Loucy (cell line): ENCODE results near the gene ST6GALNAC4.

Source experiments
- H2AFZ ChIP-seq: fragments of 200-600 bp; sonication (generic); 2 replicates; pipeline ENCODE4 v1.6.0; 2016; ENCODE audit warnings: antibody characterized with exemption, mild to moderate bottlenecking, low read length, moderate library complexity
- H3F3A ChIP-seq: fragments of 200-600 bp; 2 replicates; pipeline ENCODE4 v1.6.0; 2016; ENCODE audit warnings: antibody characterized with exemption, low read depth, mild to moderate bottlenecking
- H3K27me3 ChIP-seq: fragments of 200-600 bp; sonication (generic); 2 replicates; pipeline ENCODE4 v1.6.1; 2014; ENCODE audit warnings: low read length, mild to moderate bottlenecking; ENCODE audit not compliant: insufficient read depth, poor library complexity, severe bottlenecking
- H3K36me3 ChIP-seq: fragments of 200-600 bp; sonication (generic); 2 replicates; pipeline ENCODE4 v1.6.1; 2016; ENCODE audit warnings: low read length; ENCODE audit not compliant: insufficient read depth
- H3K4me1 ChIP-seq: fragments of 200-600 bp; sonication (generic); 2 replicates; pipeline ENCODE4 v1.5.1; 2014; ENCODE audit warnings: low read length, mild to moderate bottlenecking; ENCODE audit not compliant: insufficient read depth, poor library complexity, severe bottlenecking
- H3K4me2 ChIP-seq: fragments of 200-600 bp; sonication (generic); 2 replicates; pipeline ENCODE4 v1.6.0; 2014; ENCODE audit warnings: antibody characterized with exemption, low read length, low read depth, mild to moderate bottlenecking; ENCODE audit not compliant: poor library complexity, severe bottlenecking
- H3K4me3 ChIP-seq: fragments of 200-600 bp; sonication (generic); 2 replicates; pipeline ENCODE4 v1.5.1; 2014; ENCODE audit warnings: low read length, mild to moderate bottlenecking, mixed read lengths; ENCODE audit not compliant: poor library complexity, severe bottlenecking
- H3K79me2 ChIP-seq: fragments of 200-600 bp; sonication (generic); 2 replicates; pipeline ENCODE4 v1.6.1; 2014; ENCODE audit warnings: low read length; ENCODE audit not compliant: insufficient read depth
- H3K9ac ChIP-seq: fragments of 200-600 bp; sonication (generic); 2 replicates; pipeline ENCODE4 v1.6.0; 2014; ENCODE audit warnings: mild to moderate bottlenecking, low read depth, low read length, moderate library complexity; ENCODE audit not compliant: poor library complexity, severe bottlenecking
- H3K9me2 ChIP-seq: fragments of 200-600 bp; sonication (generic); replicated peaks from 2 replicates; pipeline ENCODE4 v1.6.1; 2016; ENCODE audit warnings: low read depth, low read length, mixed read lengths
- H3K9me3 ChIP-seq: fragments of 200-600 bp; sonication (generic); 2 replicates; pipeline ENCODE4 v1.6.1; 2014; ENCODE audit warnings: mild to moderate bottlenecking, antibody characterized with exemption, low read length, low read depth; ENCODE audit not compliant: insufficient read depth
- H4K20me1 ChIP-seq: fragments of 200-600 bp; sonication (generic); 2 replicates; pipeline ENCODE4 v1.6.0; 2014; ENCODE audit warnings: antibody characterized with exemption, low read length, mild to moderate bottlenecking; ENCODE audit not compliant: insufficient read depth, poor library complexity, severe bottlenecking
- EZH2phosphoT487 ChIP-seq: fragments of 200-600 bp; IDR thresholded peaks from 2 replicates; pipeline ENCODE4 v1.6.1; 2018; ENCODE audit warnings: antibody characterized with exemption, mild to moderate bottlenecking, moderate library complexity, borderline replicate concordance
- TF ChIP-seq, protein P1 (sequence below): fragments of 200-600 bp; sonication (generic); conservative IDR thresholded peaks from 2 replicates; pipeline ENCODE4 v1.5.1; 2014; ENCODE audit warnings: mild to moderate bottlenecking, antibody characterized with exemption, low read length

Gene ST6GALNAC4

GRCh38 chr9:127930231-127931091 is 13.6 kb upstream of the ST6GALNAC4 start, which contains the start of gene PIP5KL1:
PIP5KL1 (minus strand) TSS chr9:127930777; CDS start chr9:127930752, 25 bp downstream.
- no peak within 1 kb of the TSS for H3K4me2 ChIP-seq
- peaks cover 14% of the 10 kb centered on the region; the same call in 1 of the 2 replicates for H3K79me2 ChIP-seq
- no peak within 1 kb of the TSS for H3K4me3 ChIP-seq
- H2AFZ ChIP-seq: no peak within 1 kb of the TSS
- H3K36me3 ChIP-seq: no peaks in the 10 kb centered on the region
- H3K9ac ChIP-seq: no peak within 1 kb of the TSS
- H3F3A ChIP-seq: no peaks in the 10 kb centered on the region
- no peaks in the 10 kb centered on the region for H3K27me3 ChIP-seq
- H4K20me1 ChIP-seq: peaks cover 7% of the 10 kb centered on the region
- TF ChIP-seq, protein P1, sequence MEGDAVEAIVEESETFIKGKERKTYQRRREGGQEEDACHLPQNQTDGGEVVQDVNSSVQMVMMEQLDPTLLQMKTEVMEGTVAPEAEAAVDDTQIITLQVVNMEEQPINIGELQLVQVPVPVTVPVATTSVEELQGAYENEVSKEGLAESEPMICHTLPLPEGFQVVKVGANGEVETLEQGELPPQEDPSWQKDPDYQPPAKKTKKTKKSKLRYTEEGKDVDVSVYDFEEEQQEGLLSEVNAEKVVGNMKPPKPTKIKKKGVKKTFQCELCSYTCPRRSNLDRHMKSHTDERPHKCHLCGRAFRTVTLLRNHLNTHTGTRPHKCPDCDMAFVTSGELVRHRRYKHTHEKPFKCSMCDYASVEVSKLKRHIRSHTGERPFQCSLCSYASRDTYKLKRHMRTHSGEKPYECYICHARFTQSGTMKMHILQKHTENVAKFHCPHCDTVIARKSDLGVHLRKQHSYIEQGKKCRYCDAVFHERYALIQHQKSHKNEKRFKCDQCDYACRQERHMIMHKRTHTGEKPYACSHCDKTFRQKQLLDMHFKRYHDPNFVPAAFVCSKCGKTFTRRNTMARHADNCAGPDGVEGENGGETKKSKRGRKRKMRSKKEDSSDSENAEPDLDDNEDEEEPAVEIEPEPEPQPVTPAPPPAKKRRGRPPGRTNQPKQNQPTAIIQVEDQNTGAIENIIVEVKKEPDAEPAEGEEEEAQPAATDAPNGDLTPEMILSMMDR: no peak
- no peak for TF ChIP-seq EZH2phosphoT487
- peaks cover 15% of the 10 kb centered on the region for H3K4me1 ChIP-seq
- H3K9me3 ChIP-seq: no peaks in the 10 kb centered on the region
- no peaks in the 10 kb centered on the region for H3K9me2 ChIP-seq

DNA sequence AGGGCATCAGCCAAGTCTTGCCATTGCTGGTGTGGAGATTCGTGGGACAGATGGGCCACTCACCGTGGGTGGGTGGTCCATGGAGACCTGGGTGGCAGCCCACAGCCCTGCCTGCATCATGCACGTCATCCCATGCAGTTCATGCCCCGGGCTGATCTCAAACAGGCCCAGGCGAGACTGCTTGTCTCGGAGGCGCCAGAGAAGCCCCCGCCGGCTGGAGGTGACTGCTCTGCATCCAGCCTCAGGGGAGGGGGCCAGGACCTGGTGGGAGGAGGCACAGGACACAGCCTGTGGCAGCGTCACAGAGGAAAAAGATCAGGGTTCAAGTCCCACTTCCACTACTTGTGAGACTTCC is 12.8 kb upstream of the ST6GALNAC4 start:
- peaks cover 7% of the 10 kb centered on the region for H3K4me1 ChIP-seq
- no peaks in the 10 kb centered on the region for H3K36me3 ChIP-seq
- TF ChIP-seq, protein P1: no peak
- no peak for TF ChIP-seq EZH2phosphoT487
- H3K27me3 ChIP-seq: no peaks in the 10 kb centered on the region
- no peaks in the 10 kb centered on the region for H3F3A ChIP-seq
- H3K4me3 ChIP-seq: no peak overlapping the region
- H3K9me2 ChIP-seq: no peaks in the 10 kb centered on the region
- H4K20me1 ChIP-seq: no peaks in the 10 kb centered on the region
- H3K4me2 ChIP-seq: no peak overlapping the region
- H3K9me3 ChIP-seq: no peaks in the 10 kb centered on the region
- peaks cover 6% of the 10 kb centered on the region; the same call in 1 of the 2 replicates for H3K79me2 ChIP-seq
- no peak overlapping the region for H2AFZ ChIP-seq
- H3K9ac ChIP-seq: no peak overlapping the region

- Histone ChIP-seq H3K9me2 (no peaks in the 10 kb centered on the region), H2AFZ (no peak overlapping the region), H3K4me1 (no peaks in the 10 kb centered on the region), H3K9ac (no peak overlapping the region), H3F3A (no peaks in the 10 kb centered on the region), H4K20me1 (no peaks in the 10 kb centered on the region), H3K27me3 (no peaks in the 10 kb centered on the region), H3K36me3 (no peaks in the 10 kb centered on the region), H3K9me3 (no peaks in the 10 kb centered on the region), H3K4me3 (no peak overlapping the region), H3K79me2 (no peaks in the 10 kb centered on the region; the same call in 1 of the 2 replicates), H3K4me2 (no peak overlapping the region)
- TF ChIP-seq EZH2phosphoT487: no peak
- TF ChIP-seq, protein P1: no peak
These were observed 12.1 kb upstream of the ST6GALNAC4 start for GRCh38 chr9:127928676-127929624.
